HUDEP-2 (cell line): ENCODE data around the gene CFL1.
A peak's percentile ranks its signal among the peaks of the same experiment; 100 is the strongest.

Experiments
- DNase-seq, 76 experiments: peaks; one replicate each; lab custom pipeline; 2025; ENCODE audit not compliant: unreplicated experiment in 76 of 76; lab: John Stamatoyannopoulos, UW

CFL1 gene

DNA sequence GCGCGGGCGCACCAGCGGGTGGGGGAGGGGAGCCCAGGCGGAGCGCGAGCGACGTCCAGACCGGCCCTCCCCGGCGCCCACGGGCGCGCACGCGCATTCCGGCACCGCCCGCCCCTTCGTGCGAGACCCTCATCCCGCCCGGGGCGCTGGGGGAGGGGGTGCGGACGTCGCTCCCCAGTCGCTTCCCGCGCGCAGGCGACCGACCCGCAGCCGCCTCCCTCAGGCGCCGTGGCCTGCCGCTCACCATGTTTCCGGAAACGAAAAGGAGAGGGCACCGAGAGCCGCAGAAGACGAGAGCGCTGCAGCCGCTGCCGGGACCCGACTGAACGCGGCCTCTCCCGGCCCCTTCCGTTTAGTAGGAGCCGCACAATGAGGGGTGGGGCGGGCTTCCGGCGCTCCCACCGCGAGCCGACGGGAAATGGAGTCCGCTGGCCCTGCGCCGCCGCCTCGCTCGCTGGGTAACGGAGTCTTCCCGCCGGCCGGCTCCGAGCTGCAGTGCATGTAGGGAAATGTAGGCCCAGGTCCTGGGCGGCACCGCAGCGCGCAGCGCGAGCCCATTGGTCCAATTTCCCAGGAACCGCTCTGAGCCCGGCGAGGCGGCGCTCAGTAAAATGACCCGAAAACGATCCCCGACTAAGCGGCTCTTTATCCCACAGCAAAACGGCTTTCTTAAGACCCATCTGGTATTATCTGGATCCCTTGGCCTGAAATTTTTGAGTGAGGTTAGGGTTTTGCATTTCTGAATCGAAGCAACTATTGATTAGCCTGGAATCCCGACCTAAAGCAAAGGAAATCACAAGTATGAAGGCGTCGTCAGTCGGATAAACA is at the start of gene CFL1:
Gene CFL1, minus strand, starts transcription at position 328 of the 828 bp plus-strand sequence. Its CDS starts 81 bp downstream, at position 247.
- DNase-seq = peak in 74 of 76 experiments; percentile 58 to 98 (median 95)

GRCh38 chr11:65906602-65907001 is 48.6 kb upstream of the CFL1 start:
- DNase-seq = peak in 41 of 76 experiments; percentile 8 to 78 (median 53)

GRCh38 chr11:65903715-65904114 is 45.7 kb upstream of the CFL1 start:
- no peak for DNase-seq

- DNase-seq = no peak
Measured at GRCh38 chr11:65903068-65903481, 45.1 kb upstream of the CFL1 start.

DNA sequence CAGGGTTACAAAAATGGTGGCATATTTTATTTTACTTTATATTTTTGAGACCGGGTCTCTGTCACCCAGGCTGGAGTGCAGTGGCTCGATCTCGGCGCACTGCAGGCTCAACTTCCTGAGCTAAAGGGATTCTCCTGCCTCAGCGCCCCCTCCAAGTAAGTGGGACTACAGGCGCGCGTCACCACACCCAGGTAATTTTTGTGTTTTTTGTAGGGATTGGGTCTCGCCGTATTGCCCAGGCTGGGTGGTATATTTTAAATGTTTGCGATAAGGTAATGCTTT is 42.9 kb upstream of the CFL1 start:
- no peak for DNase-seq

- peak in 73 of 76 experiments; percentile 56 to 94 (median 86) for DNase-seq
Measured at GRCh38 chr11:65900125-65900898, 42.3 kb upstream of the CFL1 start, which contains the start of gene FOSL1. TSS of gene FOSL1 (minus strand) at chr11:65900388. CDS start at chr11:65900339, 49 bp downstream.

DNA sequence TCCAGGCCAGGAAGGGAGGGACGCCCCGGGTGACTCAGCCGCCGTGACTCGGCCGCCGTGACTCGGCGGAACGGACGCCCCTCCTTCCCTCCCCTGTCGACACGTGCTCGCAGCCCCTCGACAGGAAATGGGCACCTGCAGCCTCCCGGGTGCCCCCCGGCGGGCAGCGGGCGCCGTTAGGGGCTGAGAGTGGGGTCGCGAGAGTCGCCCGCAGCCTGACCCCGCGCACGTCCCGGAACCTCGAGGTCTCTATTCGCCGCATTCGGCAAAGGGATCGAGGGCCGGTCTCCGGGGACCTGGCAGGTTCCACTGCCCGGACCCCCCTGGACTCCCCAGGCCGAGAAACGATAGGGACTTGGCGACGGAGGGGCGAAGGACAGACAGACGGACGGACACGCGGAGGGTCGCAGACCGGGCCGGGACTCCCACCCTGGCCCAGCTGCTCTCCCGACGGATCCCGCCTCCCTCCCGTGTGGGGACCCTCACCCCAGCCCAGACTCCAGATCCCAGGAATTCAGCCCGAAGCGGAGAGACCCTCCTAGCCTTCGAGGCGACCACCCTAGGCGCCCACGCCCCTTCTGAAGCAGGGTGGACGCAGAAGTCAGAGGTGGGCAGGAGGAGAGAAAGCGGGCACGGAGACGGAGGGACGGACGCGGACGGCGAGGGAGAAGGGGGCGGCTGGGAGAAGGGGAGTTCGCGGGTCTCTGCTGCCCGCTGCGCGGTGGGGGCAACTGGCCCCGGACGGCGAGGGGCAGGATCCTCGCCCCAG is 41.6 kb upstream of the CFL1 start:
- DNase-seq = peak in 57 of 76 experiments; percentile 6 to 71 (median 47)

GRCh38 chr11:65898656-65899355 is 40.8 kb upstream of the CFL1 start:
- DNase-seq = no peak

DNA sequence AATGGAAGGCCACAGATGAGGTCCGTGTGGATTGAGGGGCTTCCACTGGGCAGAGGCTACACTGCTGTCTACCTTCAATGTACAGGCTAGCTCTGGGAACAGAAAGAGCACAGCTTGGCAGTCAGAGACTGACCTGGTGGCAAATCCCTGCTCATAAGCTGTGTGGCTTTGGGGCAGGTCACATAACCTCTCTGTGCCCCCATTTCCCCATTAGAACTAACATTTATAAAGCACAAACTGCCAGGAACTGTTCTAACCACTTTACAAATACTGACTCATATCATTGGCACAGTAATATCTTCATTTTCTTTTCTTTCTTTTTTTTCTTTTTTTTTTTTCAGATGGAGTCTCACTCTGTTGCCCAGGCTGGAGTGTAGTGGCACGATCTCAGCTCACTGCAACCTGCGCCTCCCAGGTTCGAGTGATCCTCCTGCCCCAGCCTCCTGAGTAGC is 39.1 kb upstream of the CFL1 start:
- no peak for DNase-seq

DNA sequence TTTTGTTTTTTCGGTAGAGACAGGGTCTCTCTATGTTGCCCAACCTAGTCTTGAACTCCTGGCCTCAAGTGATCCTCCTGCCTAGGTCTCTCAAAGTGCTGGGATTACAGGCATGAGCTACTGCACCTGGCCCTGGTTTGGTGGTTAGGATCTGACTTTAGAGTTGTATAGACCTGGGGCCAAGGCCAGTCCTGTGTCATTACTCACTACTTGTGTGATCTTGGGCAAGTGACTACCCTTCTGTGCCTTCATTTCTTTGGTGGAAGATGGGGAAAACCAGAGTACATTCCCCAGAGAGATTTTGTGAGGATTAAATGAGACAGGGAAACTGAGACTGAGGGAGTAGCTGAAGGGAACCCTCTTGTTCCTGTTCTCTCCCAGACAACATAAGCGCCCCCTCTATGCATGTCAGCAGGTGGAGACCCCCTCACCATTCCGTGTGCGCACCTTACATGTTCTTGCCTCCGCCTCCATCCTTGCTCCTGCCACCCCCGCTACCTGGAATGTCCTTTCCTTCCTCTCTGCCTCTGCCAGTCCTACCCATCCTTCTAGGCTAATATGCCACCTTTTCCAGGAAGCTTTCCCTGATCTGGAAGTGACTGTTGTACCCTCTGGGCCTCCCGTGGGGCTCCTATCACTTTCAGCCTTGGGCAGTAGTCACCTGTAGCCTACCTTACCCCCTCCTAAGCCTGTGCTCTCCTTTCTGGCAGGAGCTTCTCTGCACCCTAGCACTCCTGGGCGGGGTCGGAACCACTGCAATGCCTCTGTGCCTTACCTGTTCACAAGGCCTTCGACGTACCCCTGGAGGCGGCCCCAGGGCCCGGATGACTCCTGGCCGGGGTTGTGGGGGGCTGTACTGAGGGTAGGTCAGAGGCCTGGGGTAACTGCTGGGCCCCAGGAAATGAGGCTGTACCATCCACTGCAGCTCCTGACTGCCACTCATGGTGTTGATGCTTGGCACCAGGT is 38.3 kb upstream of the CFL1 start:
- DNase-seq = no peak

- no peak for DNase-seq
Measured at GRCh38 chr11:65895482-65895981, 37.6 kb upstream of the CFL1 start.

DNA sequence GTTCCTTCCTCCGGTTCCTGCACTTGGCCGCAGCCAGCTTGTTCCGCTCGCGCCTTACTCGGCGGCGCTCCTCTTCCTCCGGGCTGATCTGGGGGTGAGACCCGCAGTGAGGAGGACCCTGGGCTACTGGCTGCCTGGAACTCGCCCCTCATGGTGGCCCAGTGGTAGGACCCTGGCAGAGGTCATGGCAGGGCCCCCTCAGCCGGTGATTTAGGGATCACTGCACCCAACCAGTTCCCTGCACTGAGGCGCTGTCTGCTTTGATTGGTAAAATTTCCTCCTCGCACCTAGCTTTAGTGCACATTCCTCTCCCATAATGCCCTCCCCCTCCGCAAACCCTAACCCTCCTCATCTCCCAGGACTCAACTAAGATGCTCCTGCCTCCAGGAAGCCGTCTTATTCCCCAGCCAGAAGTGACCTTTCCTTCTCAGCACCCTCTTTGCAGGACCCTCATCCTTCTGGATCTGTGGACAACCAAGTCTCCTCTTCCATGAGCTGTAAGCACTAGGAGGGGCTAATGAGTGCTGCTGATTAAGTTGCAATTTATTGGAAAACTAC is 36.1 kb upstream of the CFL1 start:
- no peak for DNase-seq

GRCh38 chr11:65892661-65893317 is 34.8 kb upstream of the CFL1 start:
- DNase-seq = no peak

GRCh38 chr11:65892137-65892540 is 34.2 kb upstream of the CFL1 start:
- DNase-seq = peak in 2 of 76 experiments; percentile 13 to 17

GRCh38 chr11:65891219-65892136 is 33.5 kb upstream of the CFL1 start:
- peak in 14 of 76 experiments; percentile 19 to 64 (median 46) for DNase-seq

- peak in 74 of 76 experiments; percentile 48 to 97 (median 94) for DNase-seq
Measured at GRCh38 chr11:65890324-65891218, 32.6 kb upstream of the CFL1 start, which contains the start of gene CCDC85B. TSS of gene CCDC85B (plus strand) at chr11:65890673. CDS start at chr11:65890784, 111 bp downstream.
